ENCODE results near the gene MICU2.

DNA sequence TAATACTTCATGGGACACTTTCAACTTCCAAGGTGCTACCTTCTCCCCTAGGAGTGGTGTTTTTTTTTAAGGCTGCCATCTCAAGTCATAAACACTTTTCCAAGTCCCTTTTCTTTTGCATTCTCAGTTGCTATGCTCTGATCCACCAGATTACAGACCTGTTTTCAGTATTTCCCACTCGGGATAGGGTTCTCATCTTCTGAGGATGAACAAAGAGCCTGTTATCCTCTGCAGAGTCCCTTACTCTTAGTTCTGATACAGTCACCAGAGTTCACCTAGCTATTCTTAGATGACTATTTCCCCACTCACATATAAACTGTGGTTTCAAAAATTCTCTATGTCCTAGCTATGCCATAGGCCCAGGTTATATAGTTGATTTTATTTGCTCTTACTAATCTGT, 160.8 kb downstream of the MICU2 start:
- TF ChIP-seq, protein P1, sequence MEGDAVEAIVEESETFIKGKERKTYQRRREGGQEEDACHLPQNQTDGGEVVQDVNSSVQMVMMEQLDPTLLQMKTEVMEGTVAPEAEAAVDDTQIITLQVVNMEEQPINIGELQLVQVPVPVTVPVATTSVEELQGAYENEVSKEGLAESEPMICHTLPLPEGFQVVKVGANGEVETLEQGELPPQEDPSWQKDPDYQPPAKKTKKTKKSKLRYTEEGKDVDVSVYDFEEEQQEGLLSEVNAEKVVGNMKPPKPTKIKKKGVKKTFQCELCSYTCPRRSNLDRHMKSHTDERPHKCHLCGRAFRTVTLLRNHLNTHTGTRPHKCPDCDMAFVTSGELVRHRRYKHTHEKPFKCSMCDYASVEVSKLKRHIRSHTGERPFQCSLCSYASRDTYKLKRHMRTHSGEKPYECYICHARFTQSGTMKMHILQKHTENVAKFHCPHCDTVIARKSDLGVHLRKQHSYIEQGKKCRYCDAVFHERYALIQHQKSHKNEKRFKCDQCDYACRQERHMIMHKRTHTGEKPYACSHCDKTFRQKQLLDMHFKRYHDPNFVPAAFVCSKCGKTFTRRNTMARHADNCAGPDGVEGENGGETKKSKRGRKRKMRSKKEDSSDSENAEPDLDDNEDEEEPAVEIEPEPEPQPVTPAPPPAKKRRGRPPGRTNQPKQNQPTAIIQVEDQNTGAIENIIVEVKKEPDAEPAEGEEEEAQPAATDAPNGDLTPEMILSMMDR (conservative IDR thresholded peaks at IDR 0.05; ENCODE audit: low read depth, low read length) = no peak
- TF ChIP-seq EZH2phosphoT487 (IDR thresholded peaks at IDR 0.05; ENCODE audit: borderline replicate concordance, low read length) (no peak), EZH2 (IDR thresholded peaks at IDR 0.05; ENCODE audit: low read length, unreplicated experiment) (no peak)
